ENCODE measurements around the gene IL13.
A peak's percentile ranks its signal among the peaks of the same experiment; 100 is the strongest.
"Not testable (repeated sequence)": the region's sequence is repeated elsewhere in the genome, so short reads cannot be mapped to it uniquely, and the experiment has no call there.

Gene IL13

GRCh38 chr5:132657676-132658380, at the start of gene IL13:
TSS of gene IL13 (plus strand) at chr5:132658173. CDS start at chr5:132658187, 14 bp downstream.
- DNase-seq (ENCODE audit: extremely low read depth in 1 of 2, low read depth in 1 of 2): no peak

- DNase-seq (ENCODE audit: extremely low read depth in 1 of 2, low read depth in 1 of 2): no peak
Measured at GRCh38 chr5:132611965-132612364, 46.0 kb upstream of the IL13 start.

- DNase-seq (ENCODE audit: extremely low read depth in 1 of 2, low read depth in 1 of 2): no peak
Measured at GRCh38 chr5:132612846-132613245, 45.1 kb upstream of the IL13 start.

- no peak for DNase-seq (ENCODE audit: extremely low read depth in 1 of 2, low read depth in 1 of 2)
Measured at GRCh38 chr5:132621699-132622098, 36.3 kb upstream of the IL13 start.

- no peak for DNase-seq (ENCODE audit: extremely low read depth in 1 of 2, low read depth in 1 of 2)
Measured at GRCh38 chr5:132622608-132623007, 35.4 kb upstream of the IL13 start.

GRCh38 chr5:132627470-132627869, 30.5 kb upstream of the IL13 start:
- DNase-seq (ENCODE audit: extremely low read depth in 1 of 2, low read depth in 1 of 2): no peak

- DNase-seq (ENCODE audit: extremely low read depth in 1 of 2, low read depth in 1 of 2): no peak
Measured at GRCh38 chr5:132628814-132629213, 29.2 kb upstream of the IL13 start.

- no peak for DNase-seq (ENCODE audit: extremely low read depth in 1 of 2, low read depth in 1 of 2)
Measured at GRCh38 chr5:132629230-132629944, 28.6 kb upstream of the IL13 start.

GRCh38 chr5:132633587-132633986, 24.4 kb upstream of the IL13 start:
- not testable (repeated sequence) for DNase-seq (ENCODE audit: extremely low read depth in 1 of 2, low read depth in 1 of 2)

GRCh38 chr5:132635873-132636272, 22.1 kb upstream of the IL13 start:
- no peak for DNase-seq (ENCODE audit: extremely low read depth in 1 of 2, low read depth in 1 of 2)

GRCh38 chr5:132637241-132637640, 20.7 kb upstream of the IL13 start:
- no peak for DNase-seq (ENCODE audit: extremely low read depth in 1 of 2, low read depth in 1 of 2)

- no peak for DNase-seq (ENCODE audit: extremely low read depth in 1 of 2, low read depth in 1 of 2)
Measured at GRCh38 chr5:132639706-132640130, 18.3 kb upstream of the IL13 start.

GRCh38 chr5:132640613-132641012, 17.4 kb upstream of the IL13 start:
- no peak for DNase-seq (ENCODE audit: extremely low read depth in 1 of 2, low read depth in 1 of 2)

GRCh38 chr5:132641241-132641723, 16.7 kb upstream of the IL13 start:
- DNase-seq (ENCODE audit: extremely low read depth in 1 of 2, low read depth in 1 of 2): peak in 1 of 2 donors; percentile 64

- no peak for DNase-seq (ENCODE audit: extremely low read depth in 1 of 2, low read depth in 1 of 2)
Measured at GRCh38 chr5:132641841-132642240, 16.1 kb upstream of the IL13 start.

GRCh38 chr5:132644177-132644576, 13.8 kb upstream of the IL13 start:
- DNase-seq (ENCODE audit: extremely low read depth in 1 of 2, low read depth in 1 of 2): no peak

GRCh38 chr5:132646583-132647266, 11.2 kb upstream of the IL13 start:
- no peak for DNase-seq (ENCODE audit: extremely low read depth in 1 of 2, low read depth in 1 of 2)

- DNase-seq (ENCODE audit: extremely low read depth in 1 of 2, low read depth in 1 of 2): no peak
Measured at GRCh38 chr5:132647473-132647872, 10.5 kb upstream of the IL13 start.

- DNase-seq (ENCODE audit: extremely low read depth in 1 of 2, low read depth in 1 of 2): no peak
Measured at GRCh38 chr5:132648355-132648754, 9.6 kb upstream of the IL13 start.

GRCh38 chr5:132651838-132652469, 6.0 kb upstream of the IL13 start:
- DNase-seq (ENCODE audit: extremely low read depth in 1 of 2, low read depth in 1 of 2): no peak

GRCh38 chr5:132653716-132654115, 4.3 kb upstream of the IL13 start:
- no peak for DNase-seq (ENCODE audit: extremely low read depth in 1 of 2, low read depth in 1 of 2)
